PFSK-1 (cell line): Measurements from ENCODE around the gene GARIN5A.

Experiments used
- POLR2AphosphoS5 ChIP-seq: IDR thresholded peaks from 2 replicates; pipeline ENCODE4 v1.6.1; 2012; ENCODE audit warnings: low read depth, mild to moderate bottlenecking, control low read depth, low read length, moderate library complexity
- TAF1 ChIP-seq: IDR thresholded peaks from 2 replicates; pipeline ENCODE4 v1.6.1; 2012; ENCODE audit warnings: low read length, control low read depth, borderline replicate concordance; ENCODE audit not compliant: insufficient read depth
- TF ChIP-seq, protein P1 (sequence below), 2 experiments: IDR thresholded peaks; 2 replicates each; pipeline versions ENCODE4 v1.6.1 to v1.8.0; 2011 to 2012; ENCODE audit warnings: low read depth in 2 of 2, low read length in 2 of 2, control low read depth in 1 of 2, inconsistent platforms in 1 of 2, mild to moderate bottlenecking in 1 of 2, moderate library complexity in 1 of 2; ENCODE audit not compliant: insufficient read depth in 1 of 2

DNA sequence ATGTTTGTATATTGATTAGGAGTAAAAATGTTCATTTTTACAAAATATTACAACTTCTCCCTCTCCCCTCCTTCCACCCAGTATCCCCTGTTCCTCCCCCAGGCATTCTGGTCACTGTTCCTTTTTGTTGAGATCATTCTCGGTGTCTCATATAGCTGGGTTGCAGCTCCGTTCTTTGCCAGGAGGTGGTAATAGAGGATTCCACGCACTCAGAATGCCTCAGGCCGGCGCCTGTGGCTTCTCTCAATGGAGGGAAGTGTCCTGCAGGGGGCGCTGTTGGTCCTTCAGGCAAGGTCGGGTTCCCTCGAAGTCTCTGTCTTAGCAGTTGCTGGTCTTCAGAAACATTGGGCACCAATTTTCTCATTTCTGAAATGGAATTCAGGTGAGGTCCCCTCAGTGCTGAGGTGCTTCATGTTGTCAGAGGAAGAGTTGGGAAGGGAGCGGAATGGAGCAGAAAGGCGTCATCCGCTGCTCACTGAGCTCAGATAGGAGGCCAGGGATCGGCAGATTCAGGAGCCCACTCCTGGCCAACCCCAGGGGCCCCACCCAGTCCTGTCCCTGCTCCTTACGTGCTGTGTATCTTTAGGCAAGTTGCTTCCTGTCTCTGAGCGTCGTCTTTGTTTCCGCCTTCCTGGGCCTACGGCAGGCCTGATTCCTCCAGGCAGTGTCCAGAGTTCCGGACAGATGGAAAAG lies 10.3 kb upstream of the GARIN5A start:
- TF ChIP-seq POLR2AphosphoS5 (no peak), TAF1 (no peak)
- TF ChIP-seq, protein P1, sequence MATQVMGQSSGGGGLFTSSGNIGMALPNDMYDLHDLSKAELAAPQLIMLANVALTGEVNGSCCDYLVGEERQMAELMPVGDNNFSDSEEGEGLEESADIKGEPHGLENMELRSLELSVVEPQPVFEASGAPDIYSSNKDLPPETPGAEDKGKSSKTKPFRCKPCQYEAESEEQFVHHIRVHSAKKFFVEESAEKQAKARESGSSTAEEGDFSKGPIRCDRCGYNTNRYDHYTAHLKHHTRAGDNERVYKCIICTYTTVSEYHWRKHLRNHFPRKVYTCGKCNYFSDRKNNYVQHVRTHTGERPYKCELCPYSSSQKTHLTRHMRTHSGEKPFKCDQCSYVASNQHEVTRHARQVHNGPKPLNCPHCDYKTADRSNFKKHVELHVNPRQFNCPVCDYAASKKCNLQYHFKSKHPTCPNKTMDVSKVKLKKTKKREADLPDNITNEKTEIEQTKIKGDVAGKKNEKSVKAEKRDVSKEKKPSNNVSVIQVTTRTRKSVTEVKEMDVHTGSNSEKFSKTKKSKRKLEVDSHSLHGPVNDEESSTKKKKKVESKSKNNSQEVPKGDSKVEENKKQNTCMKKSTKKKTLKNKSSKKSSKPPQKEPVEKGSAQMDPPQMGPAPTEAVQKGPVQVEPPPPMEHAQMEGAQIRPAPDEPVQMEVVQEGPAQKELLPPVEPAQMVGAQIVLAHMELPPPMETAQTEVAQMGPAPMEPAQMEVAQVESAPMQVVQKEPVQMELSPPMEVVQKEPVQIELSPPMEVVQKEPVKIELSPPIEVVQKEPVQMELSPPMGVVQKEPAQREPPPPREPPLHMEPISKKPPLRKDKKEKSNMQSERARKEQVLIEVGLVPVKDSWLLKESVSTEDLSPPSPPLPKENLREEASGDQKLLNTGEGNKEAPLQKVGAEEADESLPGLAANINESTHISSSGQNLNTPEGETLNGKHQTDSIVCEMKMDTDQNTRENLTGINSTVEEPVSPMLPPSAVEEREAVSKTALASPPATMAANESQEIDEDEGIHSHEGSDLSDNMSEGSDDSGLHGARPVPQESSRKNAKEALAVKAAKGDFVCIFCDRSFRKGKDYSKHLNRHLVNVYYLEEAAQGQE (IDR thresholded peaks at IDR 0.05; ENCODE audit: insufficient read depth in 1 of 2, low read depth in 2 of 2, low read length in 2 of 2), result no peak
